ENCODE results near the gene PGLYRP1. TPM values are rescaled to one million over a fixed set of nuclear protein-coding genes. Genes with fewer than 3 reads are reported as not detected.

PGLYRP1 gene
- total RNA-seq, 1 donor from 2014 or later, result not detected

DNA sequence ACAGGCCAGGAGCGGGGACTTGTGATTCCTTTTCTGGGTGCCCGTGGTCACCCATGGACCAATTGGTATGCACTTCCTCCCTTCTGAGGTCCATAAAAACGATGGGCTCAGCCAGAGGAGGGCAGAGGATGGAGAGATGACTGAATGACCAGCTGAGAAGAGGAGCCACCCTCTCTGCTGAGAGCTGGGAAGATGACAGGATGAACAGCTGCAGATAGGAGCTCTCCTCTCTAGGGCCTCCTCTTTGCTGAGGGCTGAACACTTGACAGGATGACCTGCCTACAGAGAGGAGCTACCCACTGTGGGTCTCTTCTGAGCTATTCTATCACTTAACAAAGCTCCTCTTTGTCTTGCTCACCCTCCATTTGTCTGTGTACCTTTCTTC, 13.9 kb upstream of the PGLYRP1 start:
- FAIRE-seq, result no peak
- TF ChIP-seq, protein P1, sequence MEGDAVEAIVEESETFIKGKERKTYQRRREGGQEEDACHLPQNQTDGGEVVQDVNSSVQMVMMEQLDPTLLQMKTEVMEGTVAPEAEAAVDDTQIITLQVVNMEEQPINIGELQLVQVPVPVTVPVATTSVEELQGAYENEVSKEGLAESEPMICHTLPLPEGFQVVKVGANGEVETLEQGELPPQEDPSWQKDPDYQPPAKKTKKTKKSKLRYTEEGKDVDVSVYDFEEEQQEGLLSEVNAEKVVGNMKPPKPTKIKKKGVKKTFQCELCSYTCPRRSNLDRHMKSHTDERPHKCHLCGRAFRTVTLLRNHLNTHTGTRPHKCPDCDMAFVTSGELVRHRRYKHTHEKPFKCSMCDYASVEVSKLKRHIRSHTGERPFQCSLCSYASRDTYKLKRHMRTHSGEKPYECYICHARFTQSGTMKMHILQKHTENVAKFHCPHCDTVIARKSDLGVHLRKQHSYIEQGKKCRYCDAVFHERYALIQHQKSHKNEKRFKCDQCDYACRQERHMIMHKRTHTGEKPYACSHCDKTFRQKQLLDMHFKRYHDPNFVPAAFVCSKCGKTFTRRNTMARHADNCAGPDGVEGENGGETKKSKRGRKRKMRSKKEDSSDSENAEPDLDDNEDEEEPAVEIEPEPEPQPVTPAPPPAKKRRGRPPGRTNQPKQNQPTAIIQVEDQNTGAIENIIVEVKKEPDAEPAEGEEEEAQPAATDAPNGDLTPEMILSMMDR (IDR thresholded peaks at IDR 0.05; ENCODE audit: insufficient read depth, low read length, severe bottlenecking), result no peak
- Histone ChIP-seq H3K27me3 (ENCODE audit: control insufficient read depth, insufficient read depth, low read length) (peaks cover 39% of the 10 kb centered on the region), H3K4me3 (ENCODE audit: low read depth, low read length) (no peak overlapping the region), H3K36me3 (ENCODE audit: control insufficient read depth, insufficient read depth, low read length) (no peaks in the 10 kb centered on the region)
- DNase-seq (ENCODE audit: low read depth), result no peak

DNA sequence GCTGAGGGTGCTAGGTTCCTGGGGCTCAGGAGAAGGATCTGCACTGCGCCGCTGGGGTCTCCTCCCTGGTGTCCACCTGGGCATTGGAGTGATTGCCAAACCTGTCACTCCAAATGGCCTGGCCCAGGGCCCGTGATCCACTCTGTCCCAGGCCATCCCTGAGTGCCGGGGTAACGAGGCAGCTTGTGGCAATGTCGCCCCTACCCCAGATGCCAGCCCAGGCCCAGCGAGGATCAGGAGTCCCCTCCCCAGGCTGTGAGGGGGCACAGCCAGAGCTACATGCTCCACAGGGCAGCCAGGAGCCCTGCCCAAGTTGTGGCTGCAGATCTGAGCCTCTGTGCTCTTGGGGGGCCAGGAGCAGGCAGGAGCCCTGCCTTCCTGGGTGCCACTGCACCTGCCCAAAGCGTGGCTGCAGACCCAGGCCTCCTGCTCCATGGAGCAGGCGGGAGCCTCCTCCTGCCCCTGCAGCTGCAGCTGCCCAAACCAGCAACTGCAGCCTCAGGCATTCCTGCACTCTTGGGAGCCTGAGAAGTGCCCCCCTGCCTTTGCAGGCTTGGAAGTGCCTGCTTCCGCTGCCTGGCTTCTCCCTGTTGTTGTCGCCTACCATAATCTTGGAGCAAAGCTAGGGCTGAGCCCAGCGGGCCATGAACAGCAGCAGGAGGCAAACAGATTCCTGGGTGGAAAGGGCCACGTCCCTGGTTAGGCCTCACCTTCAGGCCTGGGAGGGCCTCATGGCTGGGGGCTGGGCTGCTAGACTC, 13.3 kb upstream of the PGLYRP1 start:
- peaks cover 34% of the 10 kb centered on the region for H3K27me3 ChIP-seq (ENCODE audit: control insufficient read depth, insufficient read depth, low read length)
- no peaks in the 10 kb centered on the region for H3K36me3 ChIP-seq (ENCODE audit: control insufficient read depth, insufficient read depth, low read length)
- DNase-seq (ENCODE audit: low read depth), result no peak
- TF ChIP-seq, protein P1 (IDR thresholded peaks at IDR 0.05; ENCODE audit: insufficient read depth, low read length, severe bottlenecking), result no peak
- no peak for FAIRE-seq
- H3K4me3 ChIP-seq (ENCODE audit: low read depth, low read length), result no peak overlapping the region

DNA sequence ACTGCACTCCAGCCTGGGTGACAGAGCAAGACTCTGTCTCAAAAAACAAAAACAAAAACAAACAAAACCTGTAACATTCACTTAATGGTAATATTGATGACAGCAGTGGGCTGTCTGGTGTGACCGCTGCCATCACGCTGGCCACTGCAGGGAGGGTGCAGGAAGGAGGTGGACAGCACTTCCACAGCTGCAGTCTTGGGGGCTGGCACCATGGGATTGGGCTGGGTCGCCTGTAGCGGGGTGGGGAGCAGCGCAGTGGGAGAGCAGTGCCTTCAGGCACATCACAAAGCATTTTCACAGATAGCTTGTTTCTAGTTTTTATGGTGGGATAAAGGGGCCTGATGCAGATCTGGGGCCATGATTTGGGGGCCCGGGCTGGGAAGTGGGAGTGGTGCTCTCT, 12.7 kb upstream of the PGLYRP1 start:
- no peak for FAIRE-seq
- no peak for DNase-seq (ENCODE audit: low read depth)
- H3K27me3 ChIP-seq (ENCODE audit: control insufficient read depth, insufficient read depth, low read length), result peaks cover 33% of the 10 kb centered on the region
- TF ChIP-seq, protein P1 (IDR thresholded peaks at IDR 0.05; ENCODE audit: insufficient read depth, low read length, severe bottlenecking), result no peak
- no peaks in the 10 kb centered on the region for H3K36me3 ChIP-seq (ENCODE audit: control insufficient read depth, insufficient read depth, low read length)
- no peak overlapping the region for H3K4me3 ChIP-seq (ENCODE audit: low read depth, low read length)

DNA sequence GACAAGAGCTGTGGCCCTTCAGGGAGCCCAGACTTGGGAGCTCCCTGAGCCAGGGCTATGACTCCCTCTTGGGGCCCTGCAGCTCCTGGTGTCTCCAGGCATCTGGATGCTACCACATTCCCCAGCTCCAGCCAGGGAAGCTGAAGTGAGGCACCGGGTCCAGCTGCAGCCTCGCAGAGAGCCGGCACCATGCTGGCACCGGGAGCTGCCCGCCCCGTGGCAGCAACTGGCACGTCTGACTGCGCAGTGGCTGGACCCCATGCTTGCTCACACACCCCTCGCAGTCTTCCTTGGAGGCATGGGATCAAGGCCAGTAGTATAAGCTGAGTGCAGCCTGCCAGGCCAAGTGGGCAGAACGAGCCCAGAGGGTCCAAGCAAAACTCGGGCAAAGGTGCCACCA, 10.5 kb upstream of the PGLYRP1 start:
- no peak for DNase-seq (ENCODE audit: low read depth)

DNA sequence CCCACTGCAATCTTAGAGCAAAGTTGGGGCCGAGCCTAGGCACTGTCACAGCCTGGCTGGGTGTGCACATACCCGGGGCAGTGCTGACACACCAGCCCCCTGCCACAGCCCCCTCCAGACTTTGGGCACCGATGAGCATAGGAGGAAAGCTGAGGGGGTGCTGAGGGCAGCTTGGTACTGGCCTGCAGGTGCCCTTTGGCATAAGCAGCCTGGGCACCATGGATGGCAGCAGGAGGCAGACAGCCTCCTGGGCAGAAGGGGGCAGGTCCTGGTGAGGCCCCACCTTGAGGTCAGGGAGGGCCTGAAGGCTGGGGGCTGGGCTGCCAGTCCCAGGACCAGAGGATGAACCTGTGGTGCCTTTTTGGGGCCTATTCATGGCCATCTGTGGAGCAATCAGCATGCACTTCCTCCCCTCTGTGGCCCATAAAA, 9.8 kb upstream of the PGLYRP1 start:
- DNase-seq (ENCODE audit: low read depth), result no peak
- Histone ChIP-seq H3K36me3 (ENCODE audit: control insufficient read depth, insufficient read depth, low read length) (no peaks in the 10 kb centered on the region), H3K4me3 (ENCODE audit: low read depth, low read length) (no peak overlapping the region), H3K27me3 (ENCODE audit: control insufficient read depth, insufficient read depth, low read length) (peaks cover 24% of the 10 kb centered on the region)
- no peak for FAIRE-seq
- TF ChIP-seq, protein P1 (IDR thresholded peaks at IDR 0.05; ENCODE audit: insufficient read depth, low read length, severe bottlenecking), result no peak

More for the DNA sequence above, 10.5 kb upstream of the PGLYRP1 start:
- TF ChIP-seq, protein P1 (IDR thresholded peaks at IDR 0.05; ENCODE audit: insufficient read depth, low read length, severe bottlenecking), result no peak
- FAIRE-seq, result no peak
- Histone ChIP-seq H3K27me3 (ENCODE audit: control insufficient read depth, insufficient read depth, low read length) (peaks cover 24% of the 10 kb centered on the region), H3K36me3 (ENCODE audit: control insufficient read depth, insufficient read depth, low read length) (no peaks in the 10 kb centered on the region), H3K4me3 (ENCODE audit: low read depth, low read length) (no peak overlapping the region)

Measured in bronchial epithelial cell (primary cell).